ENCODE data around the gene ZNF514. TPM values are rescaled to one million over a fixed set of nuclear protein-coding genes. Genes with fewer than 3 reads are reported as not detected.
"Not testable (repeated sequence)": the region's sequence is repeated elsewhere in the genome, so short reads cannot be mapped to it uniquely, and the experiment has no call there.

Gene ZNF514
- total RNA-seq, 1 donor: 6.9 TPM

DNA sequence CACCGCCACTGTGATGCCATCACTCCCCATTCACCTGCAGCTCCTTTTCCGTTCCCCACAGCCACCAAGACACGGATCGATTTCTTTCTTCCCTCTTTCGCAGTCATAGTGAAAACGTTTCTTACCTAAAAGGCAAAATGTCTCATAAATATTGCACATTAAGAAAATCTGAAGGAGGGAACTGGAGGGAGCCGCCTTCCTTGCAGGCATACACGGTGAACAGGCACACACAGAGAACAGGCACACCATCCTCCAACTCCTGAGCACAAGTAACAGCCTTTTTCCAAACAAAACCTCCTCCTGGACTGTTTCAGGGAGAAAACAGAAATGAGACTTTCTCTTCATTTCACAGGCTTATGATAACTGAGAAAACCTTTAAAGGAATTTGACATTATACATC, 55.0 kb downstream of the ZNF514 start:
- Histone ChIP-seq H3K4me1 (ENCODE audit: insufficient read depth, low read length) (no peaks in the 10 kb centered on the region), H3K9me3 (ENCODE audit: low read depth, low read length) (no peaks in the 10 kb centered on the region), H3K27me3 (ENCODE audit: insufficient read depth, low read length) (no peaks in the 10 kb centered on the region), H3K4me3 (ENCODE audit: low read length) (no peak overlapping the region)

DNA sequence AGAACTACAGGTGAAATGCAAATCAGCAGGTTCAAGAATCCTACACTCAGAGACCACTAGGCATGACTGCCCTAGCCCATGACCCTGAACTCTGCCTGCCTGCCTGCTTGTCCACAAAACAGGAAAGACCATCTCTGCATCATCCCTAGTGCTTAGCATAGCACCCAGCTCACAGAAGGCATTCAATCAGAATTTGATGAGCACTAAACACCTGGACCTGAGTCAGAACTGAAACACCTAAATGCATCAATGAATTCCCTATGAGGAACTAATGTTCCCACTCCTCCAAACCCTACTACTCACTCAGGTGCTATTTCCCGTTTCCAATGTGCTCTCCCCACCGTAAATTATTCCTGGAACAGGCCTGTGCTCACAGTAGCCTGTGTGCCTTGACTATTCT, 59.7 kb downstream of the ZNF514 start:
- Histone ChIP-seq H3K4me3 (ENCODE audit: low read length) (no peak overlapping the region), H3K4me1 (ENCODE audit: insufficient read depth, low read length) (no peaks in the 10 kb centered on the region), H3K9me3 (ENCODE audit: low read depth, low read length) (no peaks in the 10 kb centered on the region), H3K27me3 (ENCODE audit: insufficient read depth, low read length) (no peaks in the 10 kb centered on the region)

DNA sequence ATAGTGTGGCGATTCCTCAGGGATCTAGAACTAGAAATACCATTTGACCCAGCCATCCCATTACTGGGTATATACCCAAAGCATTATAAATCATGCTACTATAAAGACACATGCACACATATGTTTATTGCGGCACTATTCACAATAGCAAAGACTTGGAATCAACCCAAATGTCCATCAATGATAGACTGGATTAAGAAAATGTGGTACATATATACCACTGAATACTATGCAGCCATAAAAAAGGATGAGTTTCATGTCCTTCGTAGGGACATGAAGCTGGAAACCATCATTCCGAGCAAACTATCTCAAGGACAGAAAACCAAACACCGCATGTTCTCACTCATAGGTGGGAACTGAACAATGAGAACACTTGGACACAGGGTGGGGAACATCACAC, 61.4 kb downstream of the ZNF514 start:
- not testable (repeated sequence) for H3K4me1 ChIP-seq (ENCODE audit: insufficient read depth, low read length); H3K9me3 ChIP-seq (ENCODE audit: low read depth, low read length); H3K4me3 ChIP-seq (ENCODE audit: low read length); H3K27me3 ChIP-seq (ENCODE audit: insufficient read depth, low read length)

Other genes starting within 250 kb of the ZNF514 start
- gene MAL, start 134.1 kb downstream of the ZNF514 start, total RNA-seq: 30.4 TPM
- gene MRPS5, start 38.0 kb downstream of the ZNF514 start, total RNA-seq: 14.5 TPM
- 0.10 TPM for gene ZNF2, start 6.0 kb upstream of the ZNF514 start, total RNA-seq
- 1.2 TPM for gene ZNF892, start 47.7 kb upstream of the ZNF514 start, total RNA-seq
- 0.31 TPM for gene PROM2, start 114.6 kb upstream of the ZNF514 start, total RNA-seq
- not detected for gene KCNIP3, start 137.5 kb upstream of the ZNF514 start, total RNA-seq
- 12.2 TPM for gene FAHD2A, start 242.9 kb upstream of the ZNF514 start, total RNA-seq

Measured in mononuclear cell (primary cell).